Nephron (organoid): ENCODE results near the gene TMEM144.

ENCODE experiments used
- H3K27ac Mint-ChIP-seq, 3 experiments: 2 replicates each; pipeline ENCODE4 v1.8.0; 2020; ENCODE audit warnings: mixed read lengths in 3 of 3, mild to moderate bottlenecking in 2 of 3, moderate library complexity in 1 of 3
- H3K27me3 Mint-ChIP-seq: 2 replicates; pipeline ENCODE4 v1.8.0; 2021; ENCODE audit warnings: low read depth, mild to moderate bottlenecking, moderate library complexity, mixed read lengths
- H3K36me3 Mint-ChIP-seq: 2 replicates; pipeline ENCODE4 v1.8.0; 2020; ENCODE audit warnings: low read depth, mixed read lengths
- H3K4me1 Mint-ChIP-seq: 2 replicates; pipeline ENCODE4 v1.8.0; 2020; ENCODE audit warnings: mixed read lengths
- H3K4me3 Mint-ChIP-seq, 3 experiments: 2 replicates each; pipeline ENCODE4 v1.8.0; 2020; ENCODE audit warnings: mild to moderate bottlenecking in 3 of 3, mixed read lengths in 3 of 3, moderate library complexity in 2 of 3
- H3K9me3 Mint-ChIP-seq: 2 replicates; pipeline ENCODE4 v1.8.0; 2020; ENCODE audit warnings: mixed read lengths
- TF ChIP-seq, protein P1 (sequence below), 3 experiments: fragments of 200-600 bp; sonication (generic); IDR thresholded peaks; one replicate each; pipeline ENCODE4 v1.5.0; 2021; ENCODE audit warnings: antibody characterized with exemption in 3 of 3; ENCODE audit not compliant: unreplicated experiment in 3 of 3

The TMEM144 gene

DNA sequence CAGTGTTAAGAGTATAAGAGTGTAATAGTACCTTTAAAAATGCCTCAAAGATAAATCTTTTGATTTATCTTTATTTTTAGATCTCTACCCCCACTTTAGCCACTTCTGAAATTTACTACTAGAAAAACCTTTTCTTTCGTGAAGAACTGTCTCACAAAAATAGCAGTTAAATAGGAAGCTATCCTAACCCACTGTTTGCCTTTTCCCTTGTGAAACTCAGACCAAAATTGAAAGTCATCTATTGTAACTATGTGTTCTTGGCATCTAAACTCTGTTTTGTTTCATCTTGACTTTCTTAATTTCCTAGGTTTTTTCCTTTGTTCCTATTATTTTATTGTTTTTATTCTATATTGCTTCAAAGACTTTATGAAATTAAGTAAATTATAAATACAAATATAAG lies 7.8 kb upstream of the TMEM144 start:
- no peaks in the 10 kb centered on the region for H3K36me3 Mint-ChIP-seq
- no peak overlapping the region for H3K27ac Mint-ChIP-seq
- TF ChIP-seq, protein P1, sequence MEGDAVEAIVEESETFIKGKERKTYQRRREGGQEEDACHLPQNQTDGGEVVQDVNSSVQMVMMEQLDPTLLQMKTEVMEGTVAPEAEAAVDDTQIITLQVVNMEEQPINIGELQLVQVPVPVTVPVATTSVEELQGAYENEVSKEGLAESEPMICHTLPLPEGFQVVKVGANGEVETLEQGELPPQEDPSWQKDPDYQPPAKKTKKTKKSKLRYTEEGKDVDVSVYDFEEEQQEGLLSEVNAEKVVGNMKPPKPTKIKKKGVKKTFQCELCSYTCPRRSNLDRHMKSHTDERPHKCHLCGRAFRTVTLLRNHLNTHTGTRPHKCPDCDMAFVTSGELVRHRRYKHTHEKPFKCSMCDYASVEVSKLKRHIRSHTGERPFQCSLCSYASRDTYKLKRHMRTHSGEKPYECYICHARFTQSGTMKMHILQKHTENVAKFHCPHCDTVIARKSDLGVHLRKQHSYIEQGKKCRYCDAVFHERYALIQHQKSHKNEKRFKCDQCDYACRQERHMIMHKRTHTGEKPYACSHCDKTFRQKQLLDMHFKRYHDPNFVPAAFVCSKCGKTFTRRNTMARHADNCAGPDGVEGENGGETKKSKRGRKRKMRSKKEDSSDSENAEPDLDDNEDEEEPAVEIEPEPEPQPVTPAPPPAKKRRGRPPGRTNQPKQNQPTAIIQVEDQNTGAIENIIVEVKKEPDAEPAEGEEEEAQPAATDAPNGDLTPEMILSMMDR (IDR thresholded peaks at IDR 0.05; ENCODE audit: unreplicated experiment in 3 of 3), result no peak
- no peaks in the 10 kb centered on the region for H3K27me3 Mint-ChIP-seq
- H3K9me3 Mint-ChIP-seq, result no peaks in the 10 kb centered on the region
- no peaks in the 10 kb centered on the region for H3K4me1 Mint-ChIP-seq
- no peak overlapping the region for H3K4me3 Mint-ChIP-seq

DNA sequence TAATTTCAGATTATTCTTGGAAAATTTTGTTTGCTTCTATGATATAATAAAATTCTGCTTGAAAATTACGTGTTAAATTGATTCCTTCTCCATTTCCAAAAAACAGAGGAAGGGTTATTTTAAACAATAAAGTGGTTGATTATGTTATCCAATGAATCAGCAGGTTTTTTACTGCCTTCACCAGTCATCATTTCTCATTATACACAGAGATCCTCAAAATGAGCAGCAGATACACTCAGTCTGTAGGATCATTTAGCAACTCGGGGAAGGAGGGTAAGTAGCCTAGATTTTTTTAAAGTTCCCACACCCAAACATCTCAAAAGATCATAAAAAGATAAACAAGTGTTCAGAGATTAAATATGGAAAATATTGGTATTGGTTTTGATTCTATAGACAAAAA lies 6.8 kb upstream of the TMEM144 start:
- H3K27ac Mint-ChIP-seq, result no peak overlapping the region
- peaks cover 3% of the 10 kb centered on the region for H3K9me3 Mint-ChIP-seq

DNA sequence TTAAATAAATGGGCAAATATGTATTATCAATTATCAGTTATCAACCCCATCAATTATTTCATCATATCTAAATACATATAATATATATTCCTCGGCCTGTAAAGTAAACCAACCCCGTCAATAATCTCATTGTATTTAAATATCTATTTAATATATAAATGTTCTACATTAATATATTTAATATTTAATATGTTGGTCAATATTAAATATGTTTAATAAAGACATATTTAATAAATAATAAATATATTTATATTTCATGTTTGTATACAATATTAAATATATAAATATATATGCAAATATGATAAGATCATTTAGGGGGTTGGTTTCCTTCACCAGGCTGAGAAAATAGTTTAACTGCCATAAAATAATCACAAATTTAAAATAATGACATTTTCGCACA lies 6.4 kb upstream of the TMEM144 start:
- Mint-ChIP-seq H3K9me3 (peaks cover 3% of the 10 kb centered on the region), H3K27ac (no peak overlapping the region), H3K27me3 (no peaks in the 10 kb centered on the region), H3K4me3 (no peak overlapping the region), H3K4me1 (no peaks in the 10 kb centered on the region), H3K36me3 (no peaks in the 10 kb centered on the region)
- TF ChIP-seq, protein P1 (IDR thresholded peaks at IDR 0.05; ENCODE audit: unreplicated experiment in 3 of 3), result no peak

More for the DNA sequence above, 6.8 kb upstream of the TMEM144 start:
- Mint-ChIP-seq H3K4me1 (no peaks in the 10 kb centered on the region), H3K36me3 (no peaks in the 10 kb centered on the region), H3K4me3 (no peak overlapping the region), H3K27me3 (no peaks in the 10 kb centered on the region)
- TF ChIP-seq, protein P1 (IDR thresholded peaks at IDR 0.05; ENCODE audit: unreplicated experiment in 3 of 3), result no peak

DNA sequence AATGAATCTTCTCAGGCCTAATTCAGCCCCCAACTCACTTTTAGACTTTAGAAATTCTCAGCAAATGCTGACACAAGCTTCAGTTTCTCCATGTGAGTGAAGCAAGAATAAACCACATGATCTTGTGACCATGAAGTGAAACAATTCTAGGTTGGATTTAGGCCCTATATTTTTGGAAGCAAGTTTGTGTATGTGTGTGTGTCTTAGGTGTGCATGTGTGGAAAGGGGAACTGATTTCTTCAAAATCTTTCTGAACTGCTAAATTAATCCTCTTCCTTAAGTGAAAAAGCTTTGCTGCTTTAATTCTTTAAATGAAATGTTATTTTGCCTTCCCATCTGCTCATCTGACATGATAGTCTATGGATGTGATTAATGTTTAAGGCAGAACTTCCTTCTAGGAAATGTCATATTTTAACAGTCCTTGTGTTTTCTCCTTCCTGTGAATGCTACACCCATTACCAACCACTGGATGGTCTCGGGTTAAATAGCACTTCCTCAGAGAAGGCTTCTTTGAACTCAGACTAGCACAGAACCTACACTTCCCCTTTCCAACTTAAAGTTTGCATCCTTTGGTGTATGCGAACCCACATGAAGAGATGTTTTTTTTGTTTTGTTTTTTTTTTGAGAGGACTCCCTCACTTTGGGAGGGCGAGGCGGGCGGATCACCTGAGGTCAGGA lies 1.2 kb upstream of the TMEM144 start:
- H3K27me3 Mint-ChIP-seq, result no peaks in the 10 kb centered on the region
- H3K4me1 Mint-ChIP-seq, result peaks cover 20% of the 10 kb centered on the region
- peaks cover 3% of the 10 kb centered on the region for H3K9me3 Mint-ChIP-seq
- H3K27ac Mint-ChIP-seq, result peak overlapping the region in 2 of 3 experiments; percentile 5 to 94
- peak overlapping the region; percentile 8 to 35 (median 32) for H3K4me3 Mint-ChIP-seq
- TF ChIP-seq, protein P1 (IDR thresholded peaks at IDR 0.05; ENCODE audit: unreplicated experiment in 3 of 3), result no peak
- H3K36me3 Mint-ChIP-seq, result no peaks in the 10 kb centered on the region

DNA sequence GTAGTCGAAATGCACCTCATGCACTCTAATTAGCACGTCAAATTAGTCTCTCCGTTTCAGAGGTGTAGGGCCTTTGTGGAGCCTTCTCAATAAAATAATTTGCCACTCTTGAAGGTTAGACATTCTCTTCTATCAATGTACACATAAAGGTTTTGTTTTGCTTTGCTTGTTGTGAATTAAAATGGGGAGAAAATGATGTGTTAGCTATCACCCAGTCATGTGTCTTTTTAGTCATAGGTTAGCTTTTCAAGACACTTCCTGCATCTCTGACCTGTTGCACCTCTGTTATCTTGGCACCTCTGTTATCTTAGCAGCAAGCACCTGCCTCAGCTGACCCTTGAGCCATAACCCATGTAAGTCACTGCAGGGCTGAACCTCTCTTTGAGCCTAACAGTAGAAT lies 936 bp downstream of the TMEM144 start:
- Mint-ChIP-seq H3K9me3 (peaks cover 3% of the 10 kb centered on the region), H3K27ac (peak overlapping the region in 2 of 3 experiments; percentile 30 to 75), H3K27me3 (no peaks in the 10 kb centered on the region), H3K4me1 (peaks cover 20% of the 10 kb centered on the region), H3K36me3 (no peaks in the 10 kb centered on the region), H3K4me3 (peak overlapping the region; percentile 58 to 77 (median 75))
- TF ChIP-seq, protein P1 (IDR thresholded peaks at IDR 0.05; ENCODE audit: unreplicated experiment in 3 of 3), result no peak

DNA sequence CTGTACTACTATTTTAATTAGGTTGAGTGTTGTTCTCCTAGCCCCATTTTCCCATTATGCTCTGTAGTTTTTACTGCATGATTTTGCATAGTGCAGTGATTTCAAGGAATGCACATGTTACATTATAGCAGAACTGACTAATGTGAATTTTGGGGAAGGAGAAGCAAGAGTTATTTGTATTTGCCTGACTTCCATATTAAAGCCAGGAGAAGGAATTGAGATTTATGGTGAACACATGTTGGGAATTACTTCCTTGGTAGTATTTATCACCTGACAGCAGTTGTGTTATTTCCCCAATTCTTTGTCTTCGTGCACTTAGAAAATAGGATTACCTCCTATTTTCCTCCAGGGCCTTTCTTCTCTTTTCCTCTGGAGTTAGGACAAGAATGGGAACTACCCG lies 3.2 kb downstream of the TMEM144 start:
- TF ChIP-seq, protein P1 (IDR thresholded peaks at IDR 0.05; ENCODE audit: unreplicated experiment in 3 of 3), result no peak
- peak overlapping the region in 1 of 3 experiments; percentile 76 for H3K27ac Mint-ChIP-seq
- H3K4me3 Mint-ChIP-seq, result no peak overlapping the region
- peaks cover 20% of the 10 kb centered on the region for H3K4me1 Mint-ChIP-seq
- H3K27me3 Mint-ChIP-seq, result no peaks in the 10 kb centered on the region
- no peaks in the 10 kb centered on the region for H3K36me3 Mint-ChIP-seq
- H3K9me3 Mint-ChIP-seq, result no peaks in the 10 kb centered on the region
